NOMO-1 treated with dmso at 0.1 percent for 144 hours (cell line): ENCODE results near the gene FTCDNL1.

ENCODE experiments used
- DNase-seq: peaks from one replicate; lab custom pipeline; 2025; ENCODE audit not compliant: unreplicated experiment; lab: John Stamatoyannopoulos, UW

FTCDNL1 gene

DNA sequence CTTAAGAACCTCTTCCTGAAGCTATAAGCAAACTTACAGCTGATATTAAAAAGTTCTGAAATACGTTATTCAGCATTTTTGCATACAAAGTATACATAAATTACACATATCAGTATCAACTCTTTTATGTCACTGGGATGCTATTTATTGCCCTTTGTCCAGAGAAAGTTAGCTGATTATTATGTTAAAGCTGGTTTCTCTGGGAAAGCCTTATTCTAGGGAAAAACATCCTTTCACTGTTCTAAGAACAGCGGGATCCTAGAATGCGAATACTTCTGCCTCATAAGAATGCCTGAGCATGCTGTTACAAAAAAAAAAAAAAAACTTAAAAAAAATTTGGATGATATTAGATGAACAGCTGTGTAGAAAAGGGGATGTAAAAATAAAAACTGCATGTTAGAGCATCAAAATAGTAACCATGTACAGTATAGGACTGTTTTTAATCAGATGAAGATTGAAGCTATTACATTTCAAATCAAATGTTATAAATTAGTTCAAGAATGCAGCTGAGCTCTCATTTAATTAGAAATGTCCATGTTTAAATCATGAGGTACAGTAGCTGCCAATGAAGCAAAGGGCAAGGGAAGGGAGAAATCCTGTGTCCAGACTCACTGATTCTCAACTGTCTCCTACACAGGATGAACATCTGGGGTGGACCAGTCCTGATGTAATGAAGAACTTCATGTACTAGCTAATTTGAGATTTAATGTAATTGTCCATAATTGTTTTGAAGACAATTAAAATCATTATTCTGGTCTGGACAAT is 8.2 kb downstream of the FTCDNL1 start:
- no peak for DNase-seq

DNA sequence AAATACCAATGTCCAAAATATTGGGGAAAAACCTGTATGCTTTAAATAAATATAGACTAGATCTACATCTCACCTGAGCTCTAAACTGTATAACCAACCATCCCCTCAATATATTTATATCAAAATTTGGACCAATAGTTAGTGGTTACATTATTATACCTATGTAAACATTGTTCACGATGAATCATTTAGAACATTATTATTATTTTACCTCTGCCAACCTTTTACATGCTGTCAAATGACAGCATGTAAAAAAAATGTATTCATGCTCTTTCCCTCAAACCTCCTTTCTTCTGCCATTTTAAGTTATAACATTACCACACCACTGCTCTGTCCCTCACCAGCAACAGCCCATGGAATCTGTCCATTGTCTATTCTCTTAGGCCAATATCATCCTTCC is 9.6 kb downstream of the FTCDNL1 start:
- no peak for DNase-seq

- DNase-seq = no peak
Measured at GRCh38 chr2:199838399-199838798, 12.6 kb downstream of the FTCDNL1 start.

GRCh38 chr2:199836943-199837342 is 14.0 kb downstream of the FTCDNL1 start:
- no peak for DNase-seq

GRCh38 chr2:199833525-199833924 is 17.5 kb downstream of the FTCDNL1 start:
- no peak for DNase-seq

GRCh38 chr2:199830531-199830930 is 20.5 kb downstream of the FTCDNL1 start:
- DNase-seq = no peak

DNA sequence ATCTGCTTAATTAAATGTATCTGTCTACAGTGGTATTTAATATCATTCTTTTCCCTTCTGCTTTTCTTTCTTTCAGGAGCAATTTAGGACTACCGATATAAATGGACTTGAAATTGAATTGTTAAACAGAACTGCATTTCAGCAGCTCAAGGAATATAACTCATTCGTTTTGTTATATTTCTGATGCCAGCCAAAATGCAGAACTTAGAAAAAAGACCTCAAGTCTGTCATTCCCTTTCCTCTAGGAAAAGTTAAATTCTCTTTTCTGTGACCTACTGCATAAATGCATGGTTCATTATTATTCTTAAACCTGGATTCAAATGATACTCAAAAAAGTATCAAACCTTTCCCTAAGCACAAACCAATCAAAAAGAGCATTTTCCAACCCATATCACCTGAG is 21.4 kb downstream of the FTCDNL1 start:
- DNase-seq = no peak

DNA sequence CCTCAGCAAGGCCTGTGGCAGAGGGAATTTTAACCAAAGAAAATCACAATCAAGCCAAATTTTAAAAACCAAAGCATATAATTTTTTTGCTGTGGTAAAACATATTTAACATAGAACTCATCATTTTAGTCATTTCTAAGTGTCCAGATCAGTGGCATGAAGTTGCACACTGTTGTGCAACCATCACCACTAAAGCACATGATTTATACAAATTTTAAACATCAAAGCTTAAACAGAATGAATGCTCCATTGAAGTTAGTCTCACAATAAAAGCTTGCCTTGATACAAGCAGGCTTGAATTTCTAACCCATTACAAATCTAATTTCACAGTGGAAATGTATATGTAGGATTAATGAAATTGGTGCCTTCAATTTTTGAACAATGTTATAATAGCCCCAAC is 31.2 kb downstream of the FTCDNL1 start:
- DNase-seq = no peak

- DNase-seq = no peak
Measured at GRCh38 chr2:199818754-199819153, 32.2 kb downstream of the FTCDNL1 start.

- peak; percentile 16 for DNase-seq
Measured at GRCh38 chr2:199818026-199818425, 33.0 kb downstream of the FTCDNL1 start.

DNA sequence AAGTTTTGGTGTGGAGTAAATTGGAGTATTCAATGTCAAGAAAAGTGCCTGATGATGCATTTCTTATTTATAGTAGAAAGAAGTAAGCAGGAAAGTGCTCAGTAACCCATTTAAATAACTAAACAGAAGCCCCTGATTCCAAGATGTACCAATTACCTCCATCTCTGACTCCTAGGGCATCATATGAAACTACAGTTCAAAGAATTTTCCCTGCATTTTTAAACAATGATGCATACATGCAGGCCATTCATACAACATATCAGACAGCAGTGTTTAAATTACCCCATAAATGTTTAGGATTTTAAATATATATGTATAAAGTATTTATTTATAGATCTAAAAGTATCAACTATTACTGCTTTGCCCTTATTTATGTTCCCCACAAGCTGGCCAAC is 36.2 kb downstream of the FTCDNL1 start:
- no peak for DNase-seq

- DNase-seq = no peak
Measured at GRCh38 chr2:199814101-199814816, 36.7 kb downstream of the FTCDNL1 start.

DNA sequence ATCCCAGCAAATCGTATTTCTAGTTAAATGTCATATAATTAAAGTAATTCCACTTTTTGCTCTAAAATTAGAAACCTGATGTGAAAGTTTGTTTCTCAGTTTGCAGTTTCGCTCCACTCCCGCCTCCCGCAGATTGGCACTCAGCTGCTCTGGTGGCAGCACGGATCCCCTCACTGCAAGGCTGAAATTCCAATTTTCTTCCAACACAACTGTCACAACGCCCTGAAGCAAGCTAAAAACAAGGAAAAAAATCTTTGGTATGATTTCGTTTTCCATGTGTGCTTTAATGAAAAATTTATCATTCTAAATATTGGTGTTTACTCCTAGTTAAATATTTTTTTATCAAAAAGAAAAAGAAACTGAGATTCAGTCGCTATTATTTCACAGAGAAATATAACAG is 38.5 kb downstream of the FTCDNL1 start:
- no peak for DNase-seq

- DNase-seq = no peak
Measured at GRCh38 chr2:199811346-199811745, 39.6 kb downstream of the FTCDNL1 start.

DNA sequence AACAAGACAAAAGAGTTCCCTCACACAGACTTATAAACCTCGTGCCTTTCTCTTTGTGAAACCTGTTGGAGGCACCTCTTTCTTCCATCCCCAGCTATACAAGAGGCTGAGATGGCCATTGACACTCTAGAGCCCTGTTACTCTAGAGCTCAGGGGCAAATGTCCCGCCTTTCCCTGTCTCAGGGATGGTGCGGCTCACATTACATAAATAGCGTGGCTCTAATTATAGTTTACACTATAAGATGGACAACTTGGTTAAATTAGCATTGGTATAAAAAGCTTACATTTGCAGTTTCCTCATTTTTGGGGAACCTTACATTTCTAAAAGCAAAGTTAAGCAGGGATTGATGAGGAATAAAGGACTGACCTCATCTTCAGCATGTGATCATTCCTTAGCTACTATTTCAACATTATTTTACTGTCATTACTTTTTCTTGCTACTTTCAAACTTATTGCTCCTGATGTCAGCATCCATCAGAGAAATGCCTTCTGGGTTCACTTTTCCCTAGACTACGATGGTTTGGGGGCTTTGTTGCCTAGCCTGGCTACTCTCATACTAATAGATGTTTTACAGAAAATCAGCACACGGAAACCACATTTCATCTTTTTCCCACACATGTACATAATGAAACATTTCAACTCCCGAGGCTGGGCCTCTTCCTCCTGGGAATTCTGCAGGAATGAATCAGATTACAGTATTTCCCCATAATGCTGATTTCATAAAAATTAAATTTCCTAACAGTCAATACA is 40.4 kb downstream of the FTCDNL1 start:
- DNase-seq = no peak

DNA sequence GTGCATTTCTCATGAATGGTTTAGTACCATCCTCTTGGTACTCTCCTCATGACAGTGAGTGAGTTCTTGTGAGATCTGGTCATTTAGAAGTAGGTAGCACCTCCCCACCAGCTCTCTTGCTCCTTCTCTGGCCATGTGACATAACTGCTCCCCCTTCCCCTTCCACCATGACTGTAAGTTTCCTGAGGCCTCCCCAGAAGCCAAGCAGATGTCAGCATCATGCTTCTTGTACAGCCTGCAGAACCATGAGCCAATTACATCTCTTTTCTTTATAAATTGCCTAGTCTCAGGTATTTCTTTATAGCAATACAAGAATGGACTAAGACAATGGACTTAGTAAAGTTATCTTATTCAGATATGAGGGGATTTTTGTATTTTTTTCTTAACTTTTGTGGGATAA is 43.0 kb downstream of the FTCDNL1 start:
- no peak for DNase-seq

DNA sequence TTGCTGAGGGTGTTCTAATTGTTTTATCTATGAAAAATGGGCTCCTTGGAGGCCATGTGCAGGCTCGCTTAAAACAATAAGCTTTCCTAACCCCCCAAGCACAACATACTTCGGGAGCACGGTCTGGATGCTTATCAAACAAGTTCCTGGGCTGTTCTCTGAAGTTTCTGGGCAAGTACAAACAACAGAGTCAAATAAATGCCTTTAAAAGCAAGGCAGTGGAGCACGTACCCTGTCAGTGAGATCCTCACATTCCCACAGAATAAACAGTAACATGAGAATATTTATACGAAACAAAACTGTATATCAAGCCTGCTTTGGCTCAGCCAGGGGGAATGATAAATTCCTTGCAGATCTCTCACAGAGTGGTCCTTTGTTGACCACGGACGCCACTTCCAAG is 44.8 kb downstream of the FTCDNL1 start:
- no peak for DNase-seq

DNA sequence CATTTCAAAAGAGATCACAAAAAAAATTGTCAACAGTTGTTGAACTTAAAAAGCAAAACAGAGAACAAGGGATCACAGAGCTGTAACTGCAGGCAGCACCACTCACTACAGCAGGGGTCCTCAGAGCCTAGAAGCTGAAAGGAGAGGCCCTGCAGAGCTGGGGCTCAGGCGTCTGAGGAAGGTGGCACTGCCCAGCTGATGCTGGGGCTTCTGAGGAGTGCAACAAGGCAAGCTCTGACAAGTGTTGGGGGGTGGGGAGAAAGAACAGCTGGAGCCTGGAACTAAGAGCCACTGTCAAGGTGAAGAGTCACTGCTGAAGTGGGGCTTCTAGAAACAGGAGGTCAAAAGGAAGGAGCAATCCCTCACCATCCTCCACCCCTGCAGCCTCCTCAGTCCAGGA is 46.2 kb downstream of the FTCDNL1 start:
- DNase-seq = no peak

- no peak for DNase-seq
Measured at GRCh38 chr2:199798831-199799580, 52.0 kb downstream of the FTCDNL1 start.

GRCh38 chr2:199797431-199798403 is 53.3 kb downstream of the FTCDNL1 start:
- no peak for DNase-seq
